ENCODE results near the gene POLA1.

POLA1 gene

DNA sequence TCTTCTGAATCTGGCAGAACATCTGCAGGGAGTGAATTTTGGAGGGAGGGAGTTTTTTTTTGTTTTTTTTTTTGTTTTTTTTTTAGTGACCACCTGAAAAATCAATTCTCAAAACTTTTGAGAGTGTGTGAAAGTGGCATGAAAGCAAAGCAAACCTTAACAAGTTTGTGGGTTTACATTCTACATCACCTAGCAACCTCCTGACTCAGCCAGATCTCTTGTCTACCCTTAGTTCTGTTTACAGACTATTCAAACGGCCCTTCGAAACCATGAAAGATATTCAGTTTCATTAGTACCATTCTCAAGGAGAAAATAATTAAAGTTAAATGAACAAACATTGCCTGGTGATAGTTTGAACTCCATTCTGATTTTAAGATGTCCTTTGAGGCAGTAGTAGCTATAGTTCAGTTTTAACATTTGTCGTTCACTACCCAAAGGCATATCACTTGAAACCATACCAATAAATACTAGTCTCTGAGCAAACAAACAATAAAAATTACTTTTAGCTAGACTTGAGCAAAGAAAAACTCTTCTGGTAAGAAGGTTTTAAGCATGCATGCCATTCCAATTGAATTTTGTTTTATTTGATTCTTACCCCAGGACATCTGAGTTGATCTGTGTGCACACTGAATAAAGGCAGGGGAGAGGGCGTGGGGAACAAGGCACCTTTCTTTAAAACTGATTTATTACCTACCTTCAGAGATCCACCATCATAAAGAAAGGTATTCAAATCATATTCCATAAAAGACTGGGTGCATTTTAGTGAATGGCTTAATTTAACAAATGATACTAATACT is 184.3 kb downstream of the POLA1 start:
- no peak for DNase-seq

DNA sequence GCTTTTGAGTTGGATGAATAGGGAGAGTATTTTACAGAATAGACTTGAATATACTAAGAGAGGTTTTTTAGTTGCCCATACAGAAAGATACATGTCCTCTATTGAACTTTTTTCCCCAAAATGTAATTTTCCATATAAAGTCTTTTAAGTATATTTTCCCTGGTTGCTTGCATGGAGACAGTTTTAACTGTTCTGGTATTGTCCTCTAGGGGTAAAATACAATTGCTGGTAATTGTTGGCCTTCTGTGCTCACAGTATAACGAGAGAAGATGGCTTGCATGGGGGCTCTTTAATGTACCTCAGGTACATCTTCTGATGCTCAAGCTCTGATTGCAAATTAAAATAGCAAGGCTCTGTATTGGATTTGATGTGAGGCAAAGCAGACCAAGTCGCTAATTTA is 186.0 kb downstream of the POLA1 start:
- no peak for DNase-seq

DNA sequence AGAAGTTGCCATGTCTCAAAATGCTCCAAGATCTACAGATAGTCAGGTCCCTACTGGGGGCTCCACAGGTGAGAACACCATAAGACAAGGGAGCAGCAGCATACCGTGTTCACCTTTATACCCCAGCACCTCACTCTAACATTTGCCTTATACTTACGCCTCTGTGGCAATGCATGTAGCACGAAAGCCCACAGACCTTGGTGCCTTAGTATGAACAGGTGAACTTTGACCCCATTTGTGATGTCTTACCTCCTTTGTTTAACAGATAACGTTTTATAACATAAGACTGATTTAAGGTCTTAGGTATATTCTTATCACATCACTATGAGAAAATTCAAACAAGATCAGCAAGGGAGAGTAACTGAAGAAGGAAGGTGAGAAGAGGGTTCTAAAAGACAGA is 193.2 kb downstream of the POLA1 start:
- DNase-seq, result no peak

DNA sequence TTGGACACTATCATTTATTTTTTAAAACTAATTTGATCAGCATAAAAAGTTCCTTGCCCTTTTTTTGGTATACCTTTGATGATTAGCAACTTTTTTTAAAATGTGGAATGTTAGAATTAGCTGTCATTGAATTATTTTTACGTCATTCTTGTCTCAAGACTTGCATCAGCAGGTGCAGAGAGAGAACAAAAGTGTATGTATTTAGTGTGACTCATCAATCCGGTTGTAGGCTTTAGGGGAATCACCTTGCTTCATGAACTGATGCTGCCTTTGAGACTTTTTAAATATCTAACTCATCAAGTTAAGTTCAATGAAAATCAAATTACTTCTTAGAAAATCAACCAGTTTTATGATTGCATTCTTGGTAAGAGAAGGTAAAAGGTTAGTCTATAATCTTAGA is 197.0 kb downstream of the POLA1 start:
- no peak for DNase-seq

- no peak for DNase-seq
These were observed 205.7 kb downstream of the POLA1 start for GRCh38 chrX:24899391-24899790.

GRCh38 chrX:24900234-24900633 is 206.5 kb downstream of the POLA1 start:
- no peak for DNase-seq

GRCh38 chrX:24902806-24903205 is 209.1 kb downstream of the POLA1 start:
- DNase-seq, result no peak

GRCh38 chrX:24918715-24919114 is 225.0 kb downstream of the POLA1 start:
- no peak for DNase-seq

DNA sequence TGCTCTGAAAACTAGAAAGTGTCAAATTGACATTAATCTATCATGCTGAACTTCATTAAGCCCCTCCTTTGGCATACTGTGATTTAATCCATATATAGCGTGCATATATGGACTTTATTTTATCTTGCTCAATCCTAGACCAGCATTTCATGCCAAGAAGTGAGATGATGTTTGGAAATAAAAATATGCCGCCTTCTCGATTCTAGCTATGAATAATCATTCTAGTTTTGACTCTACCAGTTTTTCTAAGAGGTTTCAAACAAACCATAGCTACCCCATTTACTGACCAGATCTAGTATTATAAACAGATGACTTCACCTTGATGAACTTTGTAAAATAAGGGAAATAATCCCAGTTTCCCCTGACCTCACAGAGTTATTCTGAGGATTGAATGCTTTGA is 227.1 kb downstream of the POLA1 start:
- DNase-seq, result no peak

DNA sequence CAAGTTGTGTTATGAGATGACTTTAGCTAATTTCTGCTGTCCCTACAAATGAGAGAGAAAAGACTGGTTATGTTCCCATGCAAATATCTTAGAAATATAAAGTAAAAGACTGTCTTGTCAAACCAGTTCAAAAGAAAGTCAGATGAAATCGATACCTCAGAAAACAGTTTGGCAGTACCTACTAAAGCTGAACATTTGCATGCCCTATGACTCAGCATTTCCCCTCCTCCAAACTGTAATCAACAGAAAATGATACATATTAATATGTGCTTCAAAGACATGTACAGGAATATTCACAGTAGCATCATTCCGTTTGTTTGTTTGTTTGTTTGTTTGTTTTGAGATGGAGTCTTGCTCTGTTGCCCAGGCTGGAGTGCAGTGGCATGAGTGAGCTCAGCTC is 231.7 kb downstream of the POLA1 start:
- DNase-seq, result no peak

DNA sequence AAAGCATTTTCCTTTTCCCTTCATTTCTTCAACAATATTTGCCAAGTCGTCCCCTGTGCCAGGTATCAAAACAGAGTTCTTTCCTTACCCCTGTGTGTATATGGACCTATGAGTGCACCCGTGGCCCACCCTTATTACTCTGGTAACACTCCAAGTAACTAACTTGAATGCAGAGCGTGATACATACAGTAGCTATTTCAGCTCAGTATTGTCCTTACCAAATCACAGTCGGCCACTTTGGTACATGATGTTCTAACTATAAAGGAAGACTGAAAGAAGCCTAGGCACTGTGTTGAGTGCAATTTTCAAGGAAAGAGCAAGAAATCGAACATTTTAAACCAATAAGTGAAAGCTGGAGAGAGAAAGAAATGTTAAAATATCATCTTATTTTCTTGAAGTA is 233.7 kb downstream of the POLA1 start:
- no peak for DNase-seq

DNA sequence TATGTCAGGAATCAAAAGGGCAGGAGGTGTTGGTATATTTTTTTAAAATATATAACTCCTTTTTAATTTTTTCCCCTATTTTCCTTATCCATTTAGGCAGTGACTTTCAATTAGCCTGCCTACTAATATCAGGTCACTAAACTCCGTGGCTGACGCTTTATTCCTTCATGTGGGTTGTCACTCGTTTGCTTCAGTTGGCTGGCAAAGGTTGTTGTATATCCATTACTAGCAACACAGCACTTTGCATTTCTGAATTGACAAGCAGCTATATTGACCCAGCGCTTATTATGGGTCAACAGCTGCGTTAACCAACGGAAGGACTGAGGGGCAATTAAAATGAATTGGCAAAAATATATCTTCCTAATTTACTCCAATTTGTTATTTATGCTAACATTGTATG is 234.4 kb downstream of the POLA1 start:
- no peak for DNase-seq

- DNase-seq, result no peak
These were observed 240.6 kb downstream of the POLA1 start for GRCh38 chrX:24934279-24934678.

DNA sequence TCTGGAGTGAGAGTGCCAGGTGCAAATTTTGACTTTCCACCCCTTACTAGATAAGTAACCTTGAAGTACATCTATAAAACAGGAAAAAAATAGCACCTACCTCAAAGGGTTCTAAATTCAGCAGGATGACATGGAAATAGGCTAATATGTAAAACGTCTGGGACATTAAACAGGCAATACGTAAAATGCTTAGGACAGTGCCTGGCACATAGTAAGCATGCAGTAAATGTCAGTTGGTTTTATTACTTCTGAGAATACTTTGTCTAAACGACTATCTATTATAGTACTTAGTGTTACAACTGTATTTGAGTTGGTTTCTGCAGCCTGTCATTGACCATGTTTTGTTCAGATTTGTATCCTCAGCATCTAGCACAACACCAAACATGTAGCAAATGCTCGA is 251.3 kb downstream of the POLA1 start:
- DNase-seq, result no peak

GRCh38 chrX:24946369-24946768 is 252.7 kb downstream of the POLA1 start:
- no peak for DNase-seq

DNA sequence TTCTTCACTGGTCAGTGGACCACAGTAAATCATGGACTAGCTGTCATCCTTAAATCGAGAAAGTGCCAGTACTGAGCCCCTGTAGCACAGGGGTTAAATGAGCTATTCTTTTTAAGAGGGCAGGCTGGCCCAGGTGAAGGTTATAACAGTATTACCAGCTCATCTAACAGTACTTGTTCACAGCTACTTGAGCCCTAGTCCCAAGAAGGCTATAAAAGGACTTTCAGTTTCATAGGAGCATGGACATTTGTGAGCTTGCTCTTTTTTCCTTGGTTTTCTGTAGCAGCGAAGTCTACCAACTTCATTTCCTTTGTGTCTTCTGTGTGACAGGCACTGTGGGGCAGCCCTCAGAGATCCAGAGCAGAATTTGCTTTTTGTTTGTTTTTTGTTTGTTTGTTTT is 261.0 kb downstream of the POLA1 start:
- no peak for DNase-seq

DNA sequence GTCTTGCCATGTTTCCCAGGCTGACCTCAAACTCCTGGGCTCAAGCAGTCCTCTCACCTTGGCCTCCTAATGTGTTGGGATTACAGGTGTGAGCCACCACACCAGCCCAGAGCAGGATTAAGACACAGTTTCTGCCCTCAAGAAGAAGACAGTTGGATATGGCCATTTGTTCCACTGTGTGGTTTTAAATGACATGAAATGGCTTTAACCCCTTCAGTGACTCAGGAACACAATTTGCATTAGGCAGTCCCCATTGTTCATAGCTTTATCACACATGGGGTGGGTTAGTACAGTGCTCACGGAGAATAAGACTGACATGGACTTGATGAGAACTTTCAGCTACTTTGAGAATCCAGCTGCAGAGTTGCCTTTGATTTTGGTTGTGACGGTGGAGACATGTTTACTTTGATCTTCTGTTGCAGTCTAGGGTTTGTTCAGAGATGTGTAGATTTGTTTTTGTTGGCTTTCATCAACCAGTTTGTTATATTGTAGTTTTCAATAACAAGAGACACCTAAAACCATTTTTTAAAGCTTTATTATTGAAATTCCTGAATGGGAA is 261.7 kb downstream of the POLA1 start:
- no peak for DNase-seq

- DNase-seq, result no peak
These were observed 263.1 kb downstream of the POLA1 start for GRCh38 chrX:24956828-24957227.

DNA sequence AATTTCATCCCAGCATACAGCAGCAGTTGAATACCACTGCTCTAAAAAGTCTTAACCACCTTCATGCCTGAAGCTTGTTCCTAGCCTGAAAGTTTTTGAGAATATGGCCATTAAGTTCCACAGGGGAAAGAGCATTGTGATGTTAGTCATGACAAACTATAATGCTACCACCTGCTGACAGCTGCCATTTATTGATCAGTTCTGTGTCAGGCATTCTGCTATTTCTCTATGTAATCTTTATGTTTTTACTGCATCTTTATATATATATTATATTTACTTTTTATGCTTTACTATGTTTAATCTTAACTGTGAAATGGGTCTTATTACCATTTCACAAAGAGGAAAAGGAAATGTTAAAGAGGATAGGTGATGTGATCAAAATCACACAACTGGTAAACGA is 268.1 kb downstream of the POLA1 start:
- no peak for DNase-seq

GRCh38 chrX:24963823-24964222 is 270.1 kb downstream of the POLA1 start:
- no peak for DNase-seq

DNA sequence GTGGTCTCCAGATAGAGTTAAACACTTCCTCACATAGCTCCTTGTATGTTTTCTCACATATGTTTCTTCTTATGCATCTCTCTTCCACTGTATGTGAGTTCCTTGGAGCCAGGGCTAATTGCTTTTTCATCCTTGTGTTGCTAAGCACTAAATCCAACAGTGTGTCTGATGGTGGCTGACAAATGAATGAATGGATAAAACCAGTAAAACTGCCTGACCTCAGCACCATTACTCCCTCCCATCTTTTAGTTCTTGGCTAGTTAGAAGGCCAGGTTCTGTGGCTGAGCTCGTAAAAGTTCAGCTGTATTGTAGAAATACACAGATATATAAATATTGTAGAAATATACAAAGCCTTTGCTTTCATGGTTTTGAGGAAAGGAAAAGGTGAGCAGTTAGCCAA is 271.7 kb downstream of the POLA1 start:
- DNase-seq, result no peak

DNA sequence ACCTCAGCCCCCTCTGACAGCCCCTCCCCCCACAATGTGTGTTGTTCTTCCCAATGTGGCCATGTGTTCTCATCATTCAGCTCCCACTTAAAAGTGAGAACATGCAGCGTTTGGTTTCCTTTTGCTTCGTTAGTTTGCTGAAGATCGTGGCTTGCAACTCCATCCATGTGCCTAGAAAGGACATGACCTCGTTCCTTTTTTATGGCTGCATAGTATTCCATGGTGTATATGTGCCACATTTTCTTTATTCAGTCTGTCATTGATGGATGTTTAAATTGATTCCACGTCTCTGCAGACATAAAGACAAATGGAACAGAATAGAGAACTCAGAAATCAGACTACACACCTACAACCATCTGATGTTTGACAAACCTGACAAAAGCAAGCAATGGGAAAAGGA is 276.1 kb downstream of the POLA1 start:
- DNase-seq, result no peak

- DNase-seq, result no peak
These were observed 285.4 kb downstream of the POLA1 start for GRCh38 chrX:24979081-24979480.

DNA sequence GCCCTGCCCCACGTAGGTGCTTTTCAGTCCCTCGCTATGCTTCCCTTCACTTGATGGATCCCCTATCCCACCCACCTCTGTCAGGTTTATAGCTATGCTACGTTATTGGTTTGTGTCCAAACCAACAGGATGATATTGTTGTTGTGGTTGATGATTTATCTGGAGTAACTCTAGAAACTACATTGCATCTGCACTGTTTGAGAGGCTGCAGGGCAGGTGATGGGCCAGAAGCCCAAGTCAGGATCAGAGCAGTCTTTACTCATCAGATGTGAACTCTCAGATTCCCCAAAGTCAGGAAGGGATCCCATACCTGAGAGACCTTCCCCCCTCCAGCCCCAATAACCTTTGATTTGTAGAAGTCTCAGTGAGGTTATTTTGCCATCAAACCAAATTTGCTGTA is 287.3 kb downstream of the POLA1 start:
- DNase-seq, result no peak

DNA sequence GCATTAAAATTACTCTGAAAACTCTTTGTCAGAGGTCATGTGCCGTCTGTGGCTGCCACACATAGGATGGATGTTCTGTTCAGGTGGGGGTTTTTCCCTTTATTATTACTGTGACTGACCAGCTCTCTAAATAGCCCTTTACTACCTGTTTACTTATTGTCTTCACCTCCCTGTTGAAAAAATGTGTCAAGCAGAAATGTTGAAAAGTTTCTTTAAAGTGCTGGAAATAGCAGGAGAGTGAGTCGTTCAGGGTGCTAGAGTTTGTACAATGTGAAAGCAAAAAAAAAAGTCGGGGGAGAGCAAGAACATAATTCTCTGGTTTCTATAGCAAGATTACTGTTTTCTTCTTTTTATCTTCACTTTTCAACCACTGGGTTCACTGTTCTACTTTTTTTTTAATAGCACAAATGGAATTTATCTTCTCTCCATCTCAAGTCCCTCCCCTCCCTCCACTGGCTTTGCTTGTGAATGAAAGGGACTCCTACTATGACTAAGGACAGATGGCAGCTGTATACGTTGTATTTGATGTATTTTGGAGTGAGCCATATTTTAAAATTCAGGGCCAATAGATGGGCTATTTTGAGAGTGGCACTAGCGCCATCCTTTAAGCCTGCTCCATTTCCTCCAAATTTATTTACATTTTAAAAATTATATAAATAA is 288.7 kb downstream of the POLA1 start:
- no peak for DNase-seq

All from stimulated activated CD4-positive, alpha-beta T cell treated with anti-CD3 and anti-CD28 coated beads, Interleukin-4, amount 100 ng/mL, for 1 hour (primary cell).